HG02852 (cell line): Measurements from ENCODE around the gene ADPGK.

Experiments used
- ATAC-seq: cut with Tn5 transposase; IDR thresholded peaks from one replicate; pipeline ENCODE4 v1.9.1; 2021; ENCODE audit warnings: mild to moderate bottlenecking, moderate library complexity; ENCODE audit not compliant: unreplicated experiment

ADPGK gene

DNA sequence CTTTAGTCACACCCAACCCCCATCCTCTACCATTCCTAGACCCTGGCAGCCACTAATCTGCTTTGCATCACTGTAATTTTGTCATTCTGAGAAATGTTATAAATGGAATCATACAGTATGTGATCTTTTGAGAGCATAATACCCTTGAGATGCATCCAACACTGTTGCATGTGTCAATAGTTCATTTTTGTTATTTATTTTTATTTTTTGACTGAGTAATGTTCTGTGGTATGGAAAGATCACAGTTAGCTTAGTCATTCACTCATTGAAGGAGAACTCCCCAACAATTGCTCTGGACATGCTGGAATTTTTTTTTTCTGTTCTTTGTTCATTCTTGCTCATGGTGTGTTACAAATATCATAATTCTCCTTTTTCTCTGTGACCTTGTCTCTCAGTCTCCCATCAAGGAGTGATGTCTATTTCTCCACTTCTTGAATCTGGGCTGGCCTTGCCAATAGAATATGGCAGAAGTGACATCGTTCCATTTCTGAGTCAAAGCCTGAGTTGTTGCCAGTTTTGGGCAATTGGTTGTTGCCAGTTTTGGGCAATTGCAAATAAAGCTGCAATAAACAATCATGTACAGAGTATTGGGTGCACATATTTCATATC, 6.8 kb upstream of the ADPGK start:
- no peak for ATAC-seq

DNA sequence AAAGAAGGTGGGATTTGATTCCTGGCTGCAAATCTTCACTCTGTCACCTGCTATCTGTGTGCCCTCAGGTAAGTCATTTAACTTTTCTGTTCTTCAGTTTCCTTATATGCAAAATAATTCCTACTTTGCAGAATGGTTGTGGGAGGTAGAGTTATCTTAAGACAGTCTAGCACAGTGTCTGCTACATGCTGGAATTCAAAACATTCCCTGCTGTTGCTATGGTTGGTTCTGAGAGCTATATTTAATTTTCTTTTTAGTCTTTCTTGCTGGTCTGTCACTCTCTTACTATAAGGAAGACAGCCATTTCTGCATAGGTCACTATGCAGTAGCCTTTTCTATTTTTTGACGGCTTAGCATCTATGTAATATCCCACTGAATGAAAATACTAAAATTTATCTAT, 4.0 kb upstream of the ADPGK start:
- no peak for ATAC-seq

DNA sequence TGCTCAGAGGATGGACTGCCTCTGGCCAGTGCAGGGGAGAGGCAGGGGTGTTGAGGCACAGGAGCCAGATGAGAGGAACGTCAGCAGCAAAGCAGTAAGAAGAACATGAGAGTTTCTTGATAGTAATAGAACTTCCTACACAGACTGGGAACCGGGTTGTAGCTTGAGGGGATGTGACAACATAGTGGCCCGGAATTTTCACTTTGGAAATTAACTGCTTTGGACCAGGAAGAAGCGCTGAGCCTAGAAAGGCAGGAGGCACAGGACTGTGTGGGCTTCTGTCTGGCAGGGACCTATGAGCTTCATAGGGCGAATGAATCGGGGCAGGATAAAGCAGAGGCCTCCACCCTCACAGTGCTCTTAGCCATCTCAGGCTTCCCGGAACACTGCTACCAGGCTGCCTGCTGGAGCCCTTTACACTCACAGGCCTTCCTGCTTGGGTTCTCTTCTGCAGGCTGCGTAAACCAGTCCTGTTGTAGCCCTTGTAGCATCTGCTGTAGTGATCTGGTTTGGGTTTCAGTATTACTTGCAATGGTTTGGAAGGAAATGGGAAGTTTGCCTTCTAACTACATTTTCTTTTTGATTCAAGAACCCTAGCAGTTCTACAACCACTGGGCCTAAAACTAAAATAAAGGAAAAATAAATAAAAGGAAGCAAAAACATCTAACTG, 3.3 kb upstream of the ADPGK start:
- ATAC-seq: no peak

DNA sequence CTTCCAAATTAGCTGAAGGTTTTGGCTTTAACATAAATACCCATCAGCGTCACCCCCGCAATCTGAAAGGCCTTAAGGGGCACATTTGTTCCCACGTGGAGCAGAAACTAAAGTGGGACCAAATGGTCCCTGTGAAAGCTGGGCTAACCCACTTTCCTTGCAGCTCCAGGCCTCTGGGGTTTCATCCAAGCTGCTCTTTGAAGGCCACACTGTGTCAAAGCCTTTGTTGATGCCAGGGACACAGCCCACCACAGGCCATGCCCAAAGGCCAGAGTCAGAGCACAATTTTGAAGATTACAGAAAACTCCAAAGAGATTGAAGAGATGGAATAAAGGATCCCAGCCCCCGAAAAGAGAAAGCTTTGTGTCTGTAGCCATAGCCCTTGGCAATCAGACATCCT, 2.7 kb upstream of the ADPGK start:
- ATAC-seq: no peak

DNA sequence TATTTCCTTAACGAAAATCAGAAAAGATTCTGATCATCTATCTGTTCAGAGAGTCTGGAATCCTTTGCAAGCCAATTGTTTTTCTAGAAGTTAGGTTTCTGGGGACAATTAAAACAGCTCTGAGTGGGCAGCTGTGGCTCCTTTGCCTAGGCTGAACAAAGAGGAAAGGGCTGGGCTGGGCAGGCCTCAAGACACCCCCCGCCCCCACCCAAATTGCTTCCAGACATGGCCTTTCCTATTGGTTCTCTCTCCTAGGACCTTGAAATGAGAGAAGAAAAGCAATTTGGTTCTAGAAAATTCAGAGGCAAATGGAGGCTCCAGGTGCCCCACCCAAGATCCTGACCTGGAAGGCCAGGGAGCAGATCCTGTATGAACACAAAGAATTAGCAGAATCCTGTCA, 2.3 kb upstream of the ADPGK start:
- ATAC-seq: no peak

DNA sequence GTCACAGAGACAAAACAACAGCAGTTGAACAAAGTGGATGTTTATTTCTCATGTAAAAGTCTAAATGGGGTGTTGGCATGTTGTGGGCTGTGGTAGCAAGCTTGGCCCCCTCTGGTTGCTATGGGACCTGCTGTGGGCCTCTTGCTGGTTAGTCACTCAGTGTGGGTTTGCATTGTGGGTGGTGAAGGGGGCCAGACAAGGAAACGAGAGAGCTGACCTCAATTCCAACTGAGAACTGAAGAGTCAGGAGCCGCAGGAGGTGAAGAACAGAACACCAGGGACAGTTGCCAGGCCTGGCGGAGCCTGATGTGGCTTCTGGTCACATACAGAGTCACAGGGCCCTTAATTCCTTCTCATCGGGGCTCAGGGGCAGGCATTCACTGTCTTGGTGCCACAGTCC, 1.9 kb upstream of the ADPGK start:
- ATAC-seq: no peak

DNA sequence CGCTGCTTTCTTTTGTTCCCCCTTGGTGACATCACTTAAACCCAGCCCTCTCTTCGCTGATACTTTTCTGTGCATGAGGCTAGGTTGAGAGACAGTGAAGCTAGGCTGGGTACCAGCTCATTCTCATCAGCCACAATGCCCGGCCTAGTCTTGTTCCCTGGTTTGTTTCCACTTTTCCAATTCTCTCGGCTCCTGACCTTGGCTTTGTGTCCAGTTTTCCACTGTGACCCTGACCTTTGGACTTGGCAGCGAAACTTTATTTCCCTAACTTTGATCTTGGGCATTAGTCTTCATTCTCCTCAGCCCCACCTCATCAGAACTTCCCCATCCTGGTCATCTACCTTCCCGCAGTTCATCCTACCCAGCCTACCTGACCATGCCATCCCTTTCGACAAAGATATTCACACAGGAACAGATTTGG, 908 bp upstream of the ADPGK start:
- ATAC-seq: no peak

DNA sequence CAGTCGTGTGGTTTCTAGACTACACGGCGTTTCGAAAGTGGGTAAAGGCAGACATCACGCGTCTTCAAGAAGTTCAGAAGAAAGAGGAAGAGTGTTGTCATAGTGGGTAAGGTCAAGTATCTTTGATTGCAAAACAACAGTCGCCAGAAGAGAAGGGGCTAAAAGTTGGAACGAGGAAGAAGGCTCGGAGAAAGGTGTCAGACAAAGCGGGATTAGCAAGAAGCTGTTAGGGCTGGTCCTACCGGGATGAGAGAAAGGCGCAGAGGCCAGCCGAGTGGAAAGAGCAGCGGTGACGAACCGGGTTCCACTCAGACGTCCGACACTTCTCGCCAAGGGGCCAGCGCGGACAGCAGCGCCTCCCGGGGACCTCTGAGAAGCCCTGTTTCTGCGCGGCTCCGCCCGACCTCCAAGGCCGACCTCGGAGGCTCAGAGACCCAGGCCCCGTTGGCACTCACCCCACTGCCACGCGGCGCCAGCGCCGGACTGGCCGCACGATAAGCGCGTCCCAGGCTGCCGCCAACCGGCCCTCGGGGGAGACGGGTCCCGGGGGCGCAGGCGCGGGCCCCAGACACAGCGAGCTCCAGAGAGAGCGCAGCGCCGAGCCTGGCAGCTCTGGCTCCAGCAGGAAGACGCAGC, 436 bp downstream of the ADPGK start:
- ATAC-seq: peak; percentile 37

DNA sequence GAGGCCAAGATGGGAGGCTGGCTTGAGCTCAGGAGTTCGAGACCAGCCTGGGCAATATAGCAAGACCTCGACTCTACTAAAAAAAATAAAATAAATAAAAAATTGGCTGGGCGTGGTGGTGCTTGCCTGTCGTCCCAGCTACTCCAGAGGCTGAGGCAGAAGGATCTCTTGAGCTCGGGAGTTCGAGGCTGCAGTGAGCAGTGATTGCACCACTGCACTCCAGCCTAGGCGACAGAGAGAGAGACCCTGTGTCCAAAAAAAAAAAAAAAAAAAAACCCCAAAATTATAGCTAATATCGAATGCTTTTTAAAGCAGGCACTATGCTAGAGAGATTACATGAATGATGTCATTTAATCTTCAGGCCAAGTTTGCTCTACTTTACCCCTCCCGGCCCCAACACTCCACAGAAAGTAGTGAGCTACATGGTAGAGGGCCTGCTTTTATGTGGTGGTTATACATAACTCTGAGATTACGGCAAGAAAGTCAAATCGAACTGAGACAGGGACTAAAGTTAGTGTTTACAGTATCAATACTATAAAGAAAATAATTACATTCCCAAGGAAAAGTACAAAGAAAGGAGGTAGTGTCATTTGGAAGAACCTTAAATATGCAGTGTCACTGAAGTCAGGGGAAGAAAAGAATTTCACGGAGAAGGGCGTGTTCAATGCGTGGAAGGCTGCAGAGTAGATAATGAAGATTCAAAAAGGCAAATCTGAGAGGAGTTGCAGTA, 1.1 kb downstream of the ADPGK start:
- no peak for ATAC-seq

DNA sequence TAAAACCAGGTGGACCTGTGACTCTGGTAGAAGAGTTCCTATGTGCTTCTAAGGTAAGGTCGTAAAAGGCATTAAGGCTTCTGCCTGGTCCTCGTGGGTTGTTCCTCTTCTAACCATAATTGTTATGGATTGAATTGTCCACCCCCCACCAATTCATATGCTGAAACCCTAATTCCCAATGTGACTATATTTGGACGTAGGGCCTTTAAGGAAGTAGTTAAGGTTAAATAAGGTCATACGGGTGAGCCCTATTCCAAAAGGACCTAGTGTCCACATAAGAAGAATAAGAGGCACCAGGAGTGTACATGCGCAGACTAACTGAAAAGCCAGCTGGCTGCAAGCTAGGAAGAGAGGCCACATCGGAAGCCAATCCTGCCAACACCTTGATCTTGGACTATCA, 1.9 kb downstream of the ADPGK start:
- ATAC-seq: no peak

DNA sequence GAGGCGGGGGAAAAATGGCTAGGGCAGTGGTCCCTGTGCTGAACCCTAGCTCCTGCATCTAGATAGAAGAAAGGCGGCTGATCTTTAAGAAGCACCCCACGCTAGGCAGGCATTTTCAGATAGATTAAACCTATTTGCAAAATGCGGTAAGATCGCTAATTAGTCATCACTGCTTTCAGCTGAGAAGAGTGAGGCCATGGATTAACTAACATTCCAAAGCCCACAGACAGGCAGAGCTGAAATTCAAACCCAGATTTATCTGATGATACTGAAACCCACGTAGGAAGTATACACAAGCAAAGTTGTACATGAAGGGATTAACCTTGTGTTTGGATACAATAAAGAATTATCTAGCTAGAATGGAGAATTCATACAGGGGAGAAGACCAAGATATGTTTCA, 4.8 kb downstream of the ADPGK start:
- no peak for ATAC-seq

DNA sequence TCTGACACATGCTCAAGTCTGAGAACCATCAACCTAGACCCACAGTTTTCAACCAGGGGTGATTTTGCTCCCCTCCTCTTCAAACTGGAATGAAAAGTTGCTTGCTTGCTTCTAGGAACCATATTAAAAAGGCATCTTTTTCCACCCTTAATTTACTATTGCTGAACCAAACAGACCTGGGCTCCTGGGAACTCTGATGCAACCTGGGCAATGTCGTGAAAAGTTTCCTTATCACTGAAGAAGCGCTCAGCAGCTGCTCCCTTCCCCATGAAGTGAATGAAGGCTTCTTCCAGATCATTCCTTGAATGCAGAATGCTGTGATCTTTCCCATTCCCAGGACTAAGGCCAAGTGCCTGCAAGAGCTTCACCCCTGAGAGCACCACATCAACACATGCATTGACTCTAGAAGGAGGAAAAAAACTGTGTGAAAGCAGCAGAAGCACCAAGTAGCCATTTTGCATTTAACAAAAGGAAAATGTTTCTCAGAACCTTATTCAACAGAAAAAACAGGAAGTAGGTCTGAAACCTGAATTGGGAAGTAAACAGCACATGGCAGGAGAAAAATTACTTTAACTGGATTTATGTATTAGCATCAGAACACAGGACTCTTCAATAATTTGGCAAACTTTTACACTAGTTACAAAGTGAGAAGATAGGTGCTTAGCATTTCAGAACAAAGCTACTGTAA, 8.7 kb downstream of the ADPGK start:
- ATAC-seq: no peak

DNA sequence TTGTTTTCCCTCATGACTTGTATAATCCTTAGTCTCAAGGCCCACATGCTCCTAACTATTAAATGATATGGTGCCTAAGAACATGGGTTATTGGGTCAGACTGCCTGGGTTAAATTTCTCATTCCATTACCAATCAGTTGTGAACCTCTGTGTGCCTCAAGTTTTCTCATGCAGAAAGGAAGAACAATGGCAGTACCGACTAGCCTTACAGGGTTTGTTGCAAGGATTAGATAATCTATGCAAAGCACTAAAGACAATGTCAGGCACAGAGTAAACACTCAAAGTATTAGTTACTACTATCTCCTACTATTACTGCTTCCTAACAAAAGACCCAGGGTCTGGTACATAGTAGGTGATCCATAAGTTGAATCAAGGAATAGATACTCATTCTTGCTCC, 12.2 kb downstream of the ADPGK start:
- no peak for ATAC-seq

DNA sequence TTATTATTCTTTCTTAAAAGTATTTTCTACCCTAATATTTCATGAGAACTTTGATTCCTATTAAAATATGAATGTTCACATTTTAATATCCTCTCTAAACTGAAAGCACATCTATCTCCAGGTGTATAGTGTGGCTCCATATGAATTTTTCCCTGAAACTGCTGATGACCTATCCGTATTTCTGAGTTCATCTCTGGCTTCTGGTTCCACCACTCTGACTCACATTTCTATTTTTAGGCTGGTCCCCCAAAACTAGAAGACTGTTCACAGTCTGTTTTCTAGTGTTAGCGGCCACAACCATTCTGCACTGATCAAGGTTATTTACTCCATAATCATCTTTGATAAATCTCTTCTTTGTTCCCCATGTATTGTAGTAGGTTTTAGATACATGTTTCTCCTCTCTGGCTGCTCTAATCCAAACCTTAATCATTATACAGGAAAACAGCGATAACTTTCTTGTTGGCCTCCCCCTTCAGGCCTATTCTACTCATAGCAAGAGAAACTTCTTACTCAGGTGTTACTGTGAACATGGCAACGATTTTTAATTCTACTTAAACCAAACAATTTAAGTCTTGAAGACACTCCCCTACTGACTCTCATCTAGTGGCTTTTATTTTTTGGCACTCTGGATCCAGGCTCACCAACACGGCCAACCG, 12.8 kb downstream of the ADPGK start:
- ATAC-seq: no peak

DNA sequence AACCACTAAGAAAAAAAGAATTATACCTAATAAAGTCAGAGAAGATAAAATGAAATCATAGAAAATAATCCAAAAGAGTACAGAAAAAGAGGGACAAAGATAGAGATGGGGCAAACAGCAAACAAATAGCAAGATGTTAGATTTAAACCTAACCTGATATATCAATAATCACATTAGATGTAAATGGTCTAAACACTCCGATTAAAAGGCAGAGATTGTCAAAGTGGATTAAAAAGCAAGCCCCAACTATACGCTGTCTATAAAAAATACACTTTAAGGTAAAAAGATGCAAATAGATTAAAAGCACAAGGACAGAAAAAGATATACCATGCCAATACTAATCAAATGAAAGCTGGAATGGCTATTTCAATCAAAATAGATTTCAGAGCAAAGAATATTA, 16.8 kb downstream of the ADPGK start:
- no peak for ATAC-seq

DNA sequence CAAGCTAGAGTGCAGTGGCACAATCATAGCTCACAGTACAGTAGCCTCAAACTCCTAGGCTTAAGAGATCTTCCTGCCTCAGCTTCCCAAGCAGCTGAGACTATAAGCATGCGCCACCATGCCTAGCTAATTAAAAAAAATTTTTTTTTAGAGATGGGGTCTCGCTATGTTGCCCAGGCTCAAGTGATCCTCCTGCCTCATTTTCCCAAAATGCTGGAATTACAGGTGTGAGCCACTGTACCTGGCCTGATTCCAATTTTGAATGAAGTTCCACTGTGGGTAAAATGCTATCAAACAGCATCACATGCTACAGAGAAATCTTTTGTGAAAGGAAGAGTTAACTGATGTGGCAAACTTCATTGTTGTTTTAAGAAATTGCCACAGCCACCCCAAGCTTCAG, 17.5 kb downstream of the ADPGK start:
- no peak for ATAC-seq

DNA sequence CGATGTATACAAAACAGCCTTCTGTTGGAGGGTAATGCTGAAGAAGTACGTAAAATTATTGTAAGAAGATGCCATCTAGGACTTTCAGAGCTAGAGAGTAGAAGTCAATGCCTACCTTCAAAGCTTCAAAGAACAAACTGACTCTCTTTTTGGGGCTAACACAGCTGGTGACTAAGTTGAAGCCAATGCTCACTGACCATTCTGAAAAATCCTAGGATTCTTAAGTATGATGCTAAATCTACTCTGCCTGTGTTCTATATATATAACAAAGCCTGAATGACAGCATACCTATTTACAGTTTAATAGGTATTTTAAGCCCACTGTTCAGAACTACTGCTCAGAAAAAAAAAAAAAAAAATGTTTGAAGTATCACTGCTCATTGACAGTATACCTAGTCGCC, 18.9 kb downstream of the ADPGK start:
- no peak for ATAC-seq

DNA sequence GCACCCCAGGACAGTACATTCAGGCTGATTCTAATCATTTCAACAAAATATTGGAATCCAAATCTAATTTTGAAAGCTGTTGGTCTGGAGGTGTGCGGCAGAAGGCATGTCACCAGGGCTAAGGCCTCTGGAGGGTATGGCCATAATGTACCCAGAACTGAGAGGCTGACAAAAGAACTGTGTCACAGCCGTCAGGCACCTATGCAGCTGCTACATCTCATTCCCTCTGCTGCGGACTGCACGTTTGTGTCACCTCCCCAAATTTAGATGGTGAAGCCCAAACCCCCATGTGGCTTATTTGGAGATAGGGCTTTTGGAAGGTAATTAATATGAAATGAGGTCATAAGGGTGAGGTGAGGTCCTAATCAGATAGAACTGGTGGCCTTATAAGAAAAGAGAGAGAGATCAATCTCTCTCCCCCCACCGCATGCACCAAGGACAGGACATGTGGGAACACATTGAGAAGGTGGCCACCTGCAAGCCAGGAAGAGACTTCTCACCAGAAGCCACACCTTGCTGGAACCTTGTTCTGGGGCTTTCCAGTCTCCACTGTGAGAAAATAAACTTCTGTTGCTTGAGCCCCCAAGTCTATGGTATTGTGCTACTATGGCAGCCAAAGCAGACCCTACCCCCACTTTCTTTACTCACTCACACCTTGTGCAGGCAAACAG, 22.8 kb downstream of the ADPGK start:
- ATAC-seq: no peak

DNA sequence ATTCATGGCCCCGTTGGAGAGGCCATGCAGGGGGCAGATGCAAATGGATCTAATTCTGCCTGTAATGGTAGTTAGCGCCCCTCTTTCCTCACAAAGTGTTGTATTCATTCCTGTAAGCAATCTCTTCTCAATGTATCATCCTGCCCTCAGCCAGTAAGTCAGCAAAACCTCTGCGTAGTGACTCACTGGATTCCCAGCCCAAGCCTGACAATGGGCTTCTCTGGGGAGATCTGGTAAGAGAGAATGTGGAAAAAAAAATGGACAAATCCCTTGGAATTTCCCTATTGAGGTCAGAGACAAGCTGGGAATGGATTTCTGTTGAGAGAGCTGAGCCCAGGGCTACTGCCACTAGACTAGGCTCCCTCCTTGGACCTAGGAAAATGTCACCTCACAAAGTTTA, 25.4 kb downstream of the ADPGK start:
- ATAC-seq: no peak

DNA sequence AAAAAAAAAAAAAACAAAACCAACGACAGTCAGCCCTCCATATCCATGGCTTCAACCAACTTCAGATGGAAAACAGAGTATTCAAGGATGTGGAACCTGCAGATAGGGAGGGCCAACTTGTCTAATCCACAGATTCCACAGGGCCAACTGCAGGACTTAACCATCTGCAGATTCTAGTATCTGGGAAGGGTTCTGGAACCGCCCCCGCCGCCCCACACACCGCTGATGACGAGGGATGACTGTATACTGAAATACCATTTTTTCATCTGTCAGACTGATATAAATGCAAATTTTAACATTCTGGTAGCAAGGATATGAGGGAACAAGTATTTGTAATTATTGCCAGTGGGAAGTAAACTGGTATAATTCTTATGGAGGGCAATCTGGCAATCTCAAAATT, 29.5 kb downstream of the ADPGK start:
- no peak for ATAC-seq
